ENCODE measurements around the gene DNAAF2.

The DNAAF2 gene

GRCh38 chr14:49583629-49584028 lies 51.4 kb downstream of the DNAAF2 start:
- DNase-seq, result no peak

- no peak for DNase-seq
These were observed 52.7 kb downstream of the DNAAF2 start for GRCh38 chr14:49582113-49582977.

- DNase-seq, result no peak
These were observed 53.6 kb downstream of the DNAAF2 start for GRCh38 chr14:49581209-49582112.

- DNase-seq, result no peak
These were observed 55.2 kb downstream of the DNAAF2 start for GRCh38 chr14:49579841-49580240.

DNA sequence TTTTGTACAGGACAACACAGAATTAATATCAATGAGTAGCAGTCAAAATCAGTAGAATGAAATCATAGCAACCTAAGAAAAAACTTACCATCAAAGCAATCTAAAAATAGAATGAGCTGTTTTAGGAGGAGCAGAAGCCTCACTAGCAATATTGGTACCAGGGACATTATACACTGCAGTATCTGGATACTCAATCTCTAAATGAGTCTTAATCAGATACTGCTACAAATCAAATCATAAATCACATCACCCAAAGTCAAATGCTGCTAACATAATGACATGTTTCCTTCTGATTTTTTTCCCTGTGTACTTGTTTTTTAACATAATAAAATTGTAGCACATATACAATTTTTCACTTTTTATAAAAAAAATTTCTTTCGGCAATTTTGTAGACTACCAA lies 56.9 kb downstream of the DNAAF2 start:
- DNase-seq, result no peak
